NOMO-1 treated with dmso at 0.1 percent for 144 hours (cell line): ENCODE data around the gene DEGS2.

Source experiments
- DNase-seq: peaks from one replicate; lab custom pipeline; 2025; ENCODE audit not compliant: unreplicated experiment; lab: John Stamatoyannopoulos, UW

Gene DEGS2

DNA sequence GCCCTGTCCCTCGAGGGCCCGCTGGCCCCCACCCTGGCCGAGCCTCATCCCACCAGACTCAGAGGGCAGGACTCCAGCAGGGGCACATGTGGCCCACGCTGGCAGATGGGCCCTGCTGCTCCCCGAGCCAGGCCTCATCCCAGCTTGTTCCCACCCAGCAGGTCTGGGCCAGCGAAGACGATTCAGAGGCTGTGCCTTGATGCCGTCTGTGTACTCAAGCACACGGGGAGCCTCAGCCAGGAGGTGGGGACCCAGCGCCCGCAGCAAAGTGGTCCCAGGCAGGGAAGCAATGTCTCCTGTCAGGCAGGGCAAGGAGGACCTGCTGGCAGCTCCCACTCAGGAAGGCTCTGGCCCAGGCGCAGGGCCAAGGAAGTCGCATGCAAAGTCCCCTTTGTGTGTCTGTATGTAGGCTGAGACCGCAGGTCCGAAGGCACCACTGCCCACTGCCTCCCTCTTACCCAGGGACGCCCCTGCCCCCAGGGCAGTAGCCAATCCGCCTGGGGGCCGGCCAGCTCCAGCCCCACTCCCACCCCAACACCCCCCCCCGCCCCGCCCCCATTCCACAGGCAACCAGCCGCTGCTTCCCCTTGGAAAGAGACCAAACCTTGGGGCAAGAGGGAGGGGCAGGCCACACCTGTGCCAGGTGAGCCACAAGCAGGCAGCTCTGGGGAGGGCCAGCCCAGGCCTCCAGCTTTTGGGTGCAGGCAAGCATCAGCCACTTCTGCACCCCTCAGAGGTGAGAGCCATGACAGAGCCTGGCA is 9.4 kb downstream of the DEGS2 start:
- no peak for DNase-seq

DNA sequence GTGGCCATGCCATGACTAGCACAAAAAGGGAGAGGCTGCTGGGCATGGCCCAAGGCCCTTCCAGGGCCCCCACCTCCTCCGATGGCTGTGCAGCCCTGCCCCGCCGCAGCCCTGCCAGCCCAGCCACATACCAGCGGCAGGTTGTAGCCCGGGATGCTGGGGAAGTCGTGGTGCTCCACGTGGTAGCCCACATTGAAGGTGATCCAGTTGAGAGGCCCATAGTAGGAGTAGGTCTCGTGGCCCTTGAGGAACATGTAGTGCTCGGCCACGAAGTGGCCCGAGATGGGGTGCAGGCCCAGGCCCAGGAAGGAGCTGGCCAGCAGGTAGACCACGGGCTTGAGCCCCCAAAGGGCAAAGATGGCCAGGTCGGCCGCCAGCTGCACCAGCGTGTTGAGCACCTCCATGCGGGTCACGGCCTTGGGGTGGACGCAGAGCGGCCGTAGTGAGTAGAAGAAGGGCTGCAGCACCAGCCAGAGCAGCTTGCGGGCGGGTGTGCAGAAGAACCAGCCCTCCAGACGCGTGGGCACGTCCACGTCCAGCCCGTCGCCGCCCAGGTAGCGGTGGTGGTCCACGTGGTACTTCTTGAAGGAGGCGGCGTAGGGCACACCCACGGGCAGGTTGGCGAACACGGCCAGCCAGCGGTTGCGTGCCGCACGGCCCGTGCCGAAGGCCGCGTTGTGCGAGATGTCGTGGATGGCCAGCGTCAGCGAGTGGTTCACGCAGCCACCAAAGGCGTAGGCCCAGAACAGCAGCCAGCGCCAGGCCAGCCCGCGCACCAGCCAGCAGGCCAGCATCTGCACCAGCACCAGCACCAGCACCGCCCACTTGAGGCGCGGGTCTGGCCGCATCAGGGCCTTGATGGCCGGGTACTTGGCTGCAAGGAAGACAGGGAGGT is 10.4 kb downstream of the DEGS2 start:
- no peak for DNase-seq

DNA sequence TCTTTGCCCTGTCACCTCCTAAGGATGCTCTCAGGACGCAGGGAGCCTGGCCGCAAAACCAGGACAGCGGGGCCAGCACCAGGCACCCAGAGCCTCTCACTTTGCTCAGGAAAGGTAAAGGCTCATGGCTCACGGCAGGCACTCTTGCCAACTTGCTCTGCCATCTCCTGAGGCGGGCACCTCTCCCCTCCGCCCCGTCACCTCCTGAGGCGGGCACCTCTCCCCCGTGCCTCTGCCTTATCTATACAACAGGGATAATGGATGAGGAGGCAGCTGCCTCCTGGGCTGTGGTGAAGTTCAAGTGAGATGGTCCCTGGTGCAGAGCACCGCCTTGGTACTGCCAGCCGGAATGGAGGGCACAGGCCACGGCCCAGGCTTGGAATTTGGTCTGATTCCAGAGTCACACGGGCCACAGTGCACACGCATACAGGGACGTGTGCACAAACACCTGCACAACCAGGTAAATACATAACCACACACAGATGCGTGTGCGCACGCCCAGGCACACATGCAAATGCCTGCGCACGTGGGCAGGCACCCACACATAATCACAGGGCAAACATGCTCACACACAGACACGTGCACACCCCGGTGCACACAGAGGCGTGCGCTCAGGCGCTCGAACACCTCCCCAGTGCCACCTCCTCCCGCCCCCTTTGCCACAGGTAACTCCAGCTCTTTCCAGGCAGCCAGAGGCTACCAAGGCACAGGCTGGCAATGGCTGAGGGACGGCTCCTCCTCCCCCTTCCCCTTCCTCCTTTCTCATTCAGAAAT is 11.6 kb downstream of the DEGS2 start:
- DNase-seq: no peak

DNA sequence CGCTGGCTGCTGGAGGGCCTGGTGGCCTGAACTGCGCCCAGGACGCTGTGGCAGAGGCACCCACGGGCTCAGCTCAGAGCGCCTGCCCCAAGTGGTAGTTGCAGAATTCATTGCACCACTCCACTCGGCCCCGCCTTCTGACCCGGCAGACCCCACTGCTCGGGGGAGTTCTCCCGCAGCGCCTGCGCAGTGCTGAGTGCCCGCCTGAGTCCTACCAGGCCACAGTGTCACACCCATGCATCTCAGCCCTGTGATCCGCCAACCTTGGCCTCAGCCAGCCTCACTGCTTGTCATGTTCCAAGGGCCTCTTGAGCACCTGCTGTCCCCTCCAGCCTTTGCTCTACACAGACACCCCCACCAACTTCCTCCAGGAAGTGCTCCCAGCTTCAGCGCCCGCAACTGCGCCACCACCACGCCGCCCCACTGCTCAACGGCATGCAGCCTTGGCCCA is 12.2 kb downstream of the DEGS2 start:
- DNase-seq: peak; percentile 24

DNA sequence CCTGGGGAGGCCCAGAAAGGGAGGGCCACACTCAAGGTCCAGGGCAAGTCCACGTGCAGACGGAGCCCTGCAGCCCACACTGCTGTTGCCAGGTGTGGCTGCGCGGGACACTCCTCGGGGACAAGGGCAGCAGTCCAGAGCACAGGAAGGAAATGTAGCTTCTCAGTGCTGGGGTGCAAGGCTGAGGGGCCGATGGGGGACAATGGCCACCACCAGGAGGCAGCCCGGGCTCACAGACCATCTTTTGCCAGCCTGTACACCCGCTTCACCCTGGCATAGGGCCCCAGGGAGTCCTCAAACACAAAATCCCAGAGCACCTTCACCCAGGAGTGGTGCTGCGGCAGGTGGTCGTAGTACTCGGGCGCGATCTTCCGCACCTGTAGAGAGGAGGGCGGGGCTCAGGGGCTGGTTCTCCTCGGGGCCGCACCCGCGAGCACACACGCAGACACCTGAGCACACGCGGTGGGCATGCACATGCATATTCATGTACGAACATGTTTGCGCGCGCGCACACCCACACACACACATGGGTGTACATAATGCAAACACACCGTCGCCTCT is 12.8 kb downstream of the DEGS2 start:
- DNase-seq: no peak

DNA sequence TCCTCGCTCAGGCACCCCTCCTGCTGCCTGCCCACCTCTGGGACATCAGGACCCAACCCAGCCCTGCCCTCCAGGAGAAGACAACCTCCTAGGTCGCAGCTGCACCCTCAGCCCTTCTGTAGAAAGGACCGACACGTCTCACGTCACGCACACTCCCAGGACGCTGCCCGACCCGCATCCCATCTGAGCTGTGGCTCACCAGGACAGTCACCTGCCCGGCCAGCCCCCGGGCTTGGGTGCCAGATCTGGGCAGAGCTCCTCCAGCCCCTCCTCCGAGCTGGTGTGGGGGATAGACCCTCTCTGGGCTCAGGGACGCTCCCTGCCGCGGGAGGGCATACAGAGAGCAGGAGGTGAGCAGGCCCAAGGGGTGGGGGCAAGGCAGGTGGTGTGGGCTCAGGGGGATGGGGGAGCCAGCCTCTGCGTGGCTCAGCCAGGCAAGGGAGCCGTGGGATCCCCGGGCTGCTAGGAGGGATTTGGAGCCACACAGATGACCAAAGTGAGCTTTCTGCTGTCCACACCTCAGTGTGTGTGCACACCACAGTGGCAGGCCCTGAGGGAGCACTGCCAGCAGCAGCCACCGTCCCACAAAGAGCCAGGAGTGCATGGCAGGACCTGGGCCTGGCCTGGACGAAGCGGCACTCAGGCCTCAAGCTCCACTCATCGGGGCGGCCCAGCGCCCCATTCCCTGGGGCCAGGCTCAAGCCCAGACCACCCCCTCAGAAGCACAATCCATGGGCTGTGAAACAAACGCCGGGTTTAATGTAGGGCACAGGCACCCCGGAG is 13.6 kb downstream of the DEGS2 start:
- no peak for DNase-seq

DNA sequence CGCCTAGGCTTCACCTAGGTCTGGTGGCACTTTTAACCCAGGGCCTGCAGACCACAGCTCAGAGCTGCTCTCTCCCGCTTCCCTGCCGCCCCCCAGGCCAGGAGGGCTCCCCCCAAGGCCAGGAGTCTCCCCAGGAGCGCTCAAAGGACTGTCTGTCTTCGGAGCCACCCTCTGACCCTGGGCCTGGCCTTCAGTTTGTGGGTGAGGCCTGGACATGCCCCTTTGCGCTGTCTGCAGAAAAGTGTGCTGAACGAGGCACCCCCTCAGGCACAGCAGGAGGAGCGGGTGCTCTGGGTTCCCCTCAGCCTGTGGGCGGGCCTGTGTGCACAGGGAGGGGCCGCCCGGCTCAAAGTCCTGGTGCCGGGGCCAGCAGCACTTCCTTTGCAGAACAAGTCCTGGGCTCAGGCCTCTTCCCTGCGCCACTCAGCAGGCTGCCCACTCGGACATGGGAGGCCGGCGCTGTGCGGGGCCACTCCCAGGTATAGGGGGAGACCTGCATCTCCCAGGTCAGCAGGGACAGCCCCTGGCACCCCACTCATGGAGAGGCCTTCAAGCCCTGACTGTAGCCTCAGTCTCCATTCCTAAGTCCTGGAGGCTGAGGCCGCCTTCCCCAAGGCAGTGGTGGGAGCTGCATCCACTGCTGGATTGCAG is 14.3 kb downstream of the DEGS2 start:
- DNase-seq: no peak

DNA sequence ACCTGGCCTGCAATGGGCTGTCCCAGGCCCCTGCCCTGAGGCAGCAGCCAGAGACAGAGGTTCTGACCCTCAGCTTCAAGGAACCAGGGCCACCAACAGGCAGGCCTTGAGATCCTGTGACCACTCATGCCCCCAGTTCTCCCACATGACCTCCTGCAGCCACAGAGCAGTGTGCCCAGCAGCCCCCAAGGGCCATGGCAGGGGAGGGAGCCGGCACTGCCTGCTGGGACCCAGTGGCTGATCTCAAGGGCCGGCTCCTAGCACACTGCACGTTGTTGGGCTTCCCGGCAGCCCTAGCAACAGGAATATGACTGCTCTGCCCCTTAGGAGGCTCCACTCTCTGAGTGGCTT is 14.8 kb downstream of the DEGS2 start:
- DNase-seq: no peak

DNA sequence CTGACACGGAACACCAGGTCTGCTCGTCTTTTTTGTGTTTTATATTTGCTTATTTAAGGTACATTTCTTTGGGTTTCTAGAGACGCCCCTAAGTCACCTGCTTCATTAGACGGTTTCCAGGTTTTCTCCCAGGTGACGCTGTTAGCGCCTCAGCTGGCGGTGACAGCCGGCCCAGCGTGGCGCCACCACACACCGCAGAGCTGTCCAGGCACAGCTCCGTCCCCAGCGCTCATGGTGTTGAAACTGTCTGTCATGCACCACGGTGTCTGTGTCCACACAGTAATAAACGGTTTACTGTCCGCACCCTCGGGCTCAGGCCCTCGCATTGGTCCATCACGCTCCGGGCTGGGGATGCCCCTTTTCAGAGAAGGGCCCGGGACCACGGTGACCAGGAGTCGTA is 15.5 kb downstream of the DEGS2 start:
- no peak for DNase-seq

DNA sequence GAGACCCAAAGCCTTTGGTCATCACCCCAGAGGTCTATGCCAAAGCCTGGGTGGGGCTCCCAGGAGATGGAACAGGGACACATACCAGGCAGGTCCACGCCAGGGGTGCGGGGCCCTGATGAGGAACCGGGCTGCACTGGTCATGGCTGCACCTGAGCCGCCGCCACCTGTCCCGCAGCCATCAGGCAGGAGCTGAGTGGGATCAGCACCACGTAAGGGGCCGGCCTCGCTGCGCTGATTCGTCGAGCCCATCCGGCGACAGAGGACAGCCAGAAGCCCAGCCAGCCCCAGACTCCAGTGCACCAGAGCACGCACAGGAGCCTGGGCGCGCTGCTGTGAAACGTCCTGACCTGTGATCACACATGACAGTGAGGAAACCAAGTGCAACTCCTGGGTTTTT is 15.9 kb downstream of the DEGS2 start:
- DNase-seq: no peak

DNA sequence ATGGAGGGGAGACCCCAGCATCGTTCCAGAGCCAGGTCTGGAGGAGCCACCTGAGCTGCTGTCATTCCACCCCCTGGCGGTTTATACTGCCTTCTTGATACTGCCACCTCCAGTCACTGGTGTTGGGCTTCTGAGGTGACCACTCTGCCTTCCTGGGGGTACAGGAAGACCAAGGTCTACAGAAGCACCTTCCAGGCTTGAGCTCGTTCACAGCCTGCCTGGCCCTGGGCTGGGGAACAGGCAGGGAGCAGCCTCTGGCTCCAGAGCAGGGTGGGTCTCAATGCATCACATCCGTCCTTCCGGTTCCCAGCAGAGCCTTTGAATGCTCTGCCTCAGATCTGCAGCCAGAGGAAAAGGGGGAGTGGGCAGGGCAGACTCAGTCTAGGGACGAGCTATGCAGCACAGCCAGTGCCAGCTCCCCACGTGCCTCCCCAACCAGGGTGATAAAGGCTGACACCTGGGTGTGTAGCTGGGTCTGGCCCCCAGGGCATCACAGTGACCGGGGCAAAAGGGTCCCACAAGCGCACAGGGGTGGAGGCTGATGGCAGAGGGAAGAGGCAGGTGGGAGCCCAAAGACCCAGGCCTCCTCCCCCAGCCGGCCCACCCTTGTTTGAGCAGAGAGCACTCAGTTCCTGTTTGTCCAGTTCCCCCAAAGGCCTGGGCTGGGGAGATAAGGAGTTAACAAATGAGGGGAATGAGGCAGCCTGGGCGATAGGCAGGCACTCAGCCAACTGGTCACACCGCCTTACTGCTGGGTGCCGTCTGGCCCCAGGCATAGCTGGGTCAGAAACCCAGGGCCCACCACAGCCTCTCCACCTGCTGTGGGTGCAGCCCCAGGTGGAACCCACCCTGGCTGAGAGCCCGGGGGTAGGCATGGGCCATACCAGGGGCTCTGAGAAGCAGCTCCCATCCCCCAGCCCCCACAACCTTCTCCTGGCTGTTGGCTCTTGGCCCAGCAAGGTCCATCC is 17.1 kb downstream of the DEGS2 start:
- DNase-seq: no peak

DNA sequence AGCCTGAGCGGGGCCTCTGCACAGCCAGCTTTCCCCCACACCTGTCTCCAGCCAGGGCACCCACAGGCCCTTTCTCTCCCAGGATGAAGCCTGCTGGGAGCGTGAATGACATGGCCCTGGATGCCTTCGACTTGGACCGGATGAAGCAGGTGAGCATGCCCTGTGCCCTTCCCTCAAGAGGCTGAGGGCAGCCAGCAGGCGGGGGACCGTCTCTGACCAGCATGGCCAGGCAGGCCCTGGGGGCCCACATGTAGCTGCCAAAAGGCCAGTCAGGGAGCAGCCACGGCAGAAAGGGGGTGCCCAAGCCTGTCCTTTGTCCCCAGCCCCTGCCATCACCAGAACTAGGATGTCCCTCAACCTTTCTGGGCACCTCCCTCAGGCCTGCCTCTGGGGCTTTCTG is 18.3 kb downstream of the DEGS2 start:
- no peak for DNase-seq

DNA sequence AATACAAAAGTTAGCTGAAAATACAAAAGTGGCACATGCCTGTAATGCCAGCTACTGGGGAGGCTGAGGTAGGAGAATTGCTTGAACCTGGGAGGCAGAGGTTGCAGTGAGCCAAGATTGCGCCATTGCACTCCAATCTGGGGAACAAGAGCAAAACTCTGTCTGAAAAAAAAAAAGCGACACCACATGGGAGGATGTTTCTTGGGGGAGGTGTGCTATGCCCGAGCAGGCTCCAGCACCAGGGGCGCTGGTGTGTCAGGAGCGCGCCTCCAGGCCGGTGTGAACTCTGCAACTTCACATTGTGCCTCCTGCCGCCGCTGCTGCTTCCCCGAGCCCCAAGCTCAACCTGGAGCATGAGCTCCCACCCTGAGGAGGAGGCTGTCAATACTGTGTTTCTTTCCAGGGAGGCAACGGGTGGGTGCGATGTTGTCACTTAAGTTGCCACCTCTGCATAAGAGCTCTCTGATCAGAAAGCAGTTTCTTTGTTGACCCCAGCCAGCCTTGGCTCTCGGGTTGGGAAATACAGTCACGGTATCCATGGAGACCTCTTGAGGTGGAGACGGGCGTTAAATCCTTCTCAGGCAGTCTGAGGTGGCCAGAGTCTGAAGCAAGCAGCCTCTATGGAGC is 18.9 kb downstream of the DEGS2 start:
- no peak for DNase-seq

DNA sequence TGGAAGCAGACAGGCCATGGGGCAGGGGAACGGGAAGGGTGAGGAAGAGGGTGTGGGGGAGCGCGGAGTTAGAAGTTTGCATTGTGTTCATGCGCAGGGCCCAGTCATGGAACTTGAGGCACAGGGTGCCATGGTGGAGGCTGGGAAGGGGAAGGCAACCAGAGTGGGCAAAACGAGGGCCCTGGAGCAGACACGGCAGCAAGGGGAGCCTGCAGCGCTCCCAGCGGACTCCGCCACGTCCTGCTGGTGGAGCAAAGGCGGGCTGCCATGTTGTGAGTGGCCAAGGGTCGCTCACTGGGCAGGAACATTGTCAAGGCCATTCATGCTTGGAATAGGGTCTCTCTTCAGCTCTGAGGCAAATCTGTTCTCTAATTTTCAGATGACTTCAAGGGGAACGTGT is 20.5 kb downstream of the DEGS2 start:
- DNase-seq: no peak

DNA sequence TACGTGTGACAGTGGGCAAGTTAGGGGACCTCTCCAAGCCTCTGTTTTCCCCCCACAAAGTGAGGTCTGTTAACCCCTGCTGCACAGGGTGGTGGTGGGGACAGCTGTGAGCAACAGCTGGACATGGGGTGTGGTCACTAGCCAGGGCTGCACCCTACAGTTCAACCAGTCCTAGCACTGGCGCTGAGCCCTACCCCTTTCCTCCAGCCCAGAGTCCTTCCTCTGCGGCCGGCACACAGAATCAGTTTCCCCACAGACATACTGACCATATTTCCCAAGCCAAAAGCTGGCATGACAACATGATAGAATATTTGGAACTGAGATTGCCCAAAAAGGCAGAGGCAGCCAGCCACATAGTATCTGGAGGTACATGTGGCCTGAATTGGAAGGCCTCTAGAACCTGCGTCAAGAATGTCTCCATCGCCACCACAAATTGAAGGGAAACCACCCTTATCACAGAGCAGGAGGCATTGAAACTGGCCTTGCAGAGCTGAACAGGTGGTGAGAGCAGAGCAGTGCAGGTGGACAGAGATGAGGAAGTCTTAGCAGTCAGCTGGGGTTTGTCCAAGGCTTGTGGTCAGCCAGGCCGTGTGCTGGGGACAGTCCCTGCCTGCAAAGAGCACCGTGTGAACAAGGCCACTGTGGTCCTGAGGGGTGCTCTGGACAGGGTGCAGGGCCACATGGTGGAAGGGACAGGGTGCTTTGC is 21.2 kb downstream of the DEGS2 start:
- DNase-seq: no peak

DNA sequence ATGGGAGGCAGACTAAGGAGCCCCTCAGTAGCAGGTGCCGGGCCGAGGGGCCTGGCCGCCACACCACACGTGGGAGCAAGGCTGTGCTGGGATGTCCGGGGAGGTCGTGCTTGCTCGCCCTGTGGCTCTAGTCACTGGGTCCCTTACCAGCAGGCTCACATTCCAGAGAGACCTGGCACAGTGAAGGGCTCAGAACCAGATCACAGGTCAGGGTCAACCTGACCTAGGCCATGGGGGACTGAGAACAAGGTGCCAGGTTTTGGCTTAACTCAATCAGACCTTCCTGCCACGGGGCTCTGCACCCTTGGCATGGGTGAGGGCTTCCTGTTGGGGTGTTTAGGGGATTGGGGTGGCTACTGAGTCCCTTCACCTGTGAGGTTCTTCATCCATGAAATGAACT is 22.3 kb downstream of the DEGS2 start:
- DNase-seq: no peak

DNA sequence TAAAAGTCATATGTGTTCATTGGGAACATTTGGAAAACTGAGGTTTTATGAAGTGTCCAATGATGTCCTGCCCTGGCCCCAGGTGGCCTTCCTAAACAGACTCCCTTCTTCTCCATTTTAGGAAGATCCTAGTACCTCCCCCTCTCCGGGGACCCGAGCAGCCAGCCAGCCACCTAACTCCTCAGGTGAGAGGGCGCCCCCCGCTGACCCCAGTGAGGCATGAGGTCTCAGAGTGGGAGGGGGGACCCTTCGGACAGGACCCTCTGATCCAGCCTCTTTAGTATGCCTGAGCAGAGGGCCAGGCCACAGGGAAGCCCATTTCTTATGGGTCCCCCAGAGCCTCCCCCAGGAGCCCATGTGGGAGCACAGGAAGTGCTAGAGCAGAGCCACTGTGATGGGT is 23.7 kb downstream of the DEGS2 start:
- DNase-seq: no peak

DNA sequence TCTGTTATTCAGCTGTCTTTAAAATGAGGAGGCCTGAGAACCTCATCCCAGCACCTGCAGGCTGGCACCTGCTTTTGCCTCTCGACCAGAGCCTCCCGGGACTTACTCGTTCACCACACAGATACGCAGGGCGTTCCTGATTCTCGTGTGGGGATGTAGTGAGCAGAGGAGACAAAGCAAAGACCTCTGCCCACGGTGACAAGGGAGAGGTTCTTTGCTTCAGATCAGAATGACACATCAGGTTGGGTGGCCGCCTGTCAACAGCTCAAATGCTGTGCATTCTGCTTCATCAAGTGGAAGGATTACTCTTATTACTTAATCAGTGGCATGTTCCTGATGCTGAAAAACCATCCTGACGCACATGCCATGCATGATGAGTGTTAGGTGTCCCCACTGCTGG is 24.4 kb downstream of the DEGS2 start:
- no peak for DNase-seq
